Lung (tissue), 12 donors: Measurements from ENCODE around the gene AP2B1. TPM values are rescaled to one million over a fixed set of nuclear protein-coding genes. Genes with fewer than 3 reads are reported as not detected.
A peak's percentile ranks its signal among the peaks of the same experiment; 100 is the strongest.

Experiments used
- ATAC-seq: fragments of 200-7000 bp; cut with Tn5 transposase; one replicate; pipeline ENCODE4 v1.9.1; 2020; ENCODE audit warnings: moderate number of reproducible peaks; ENCODE audit not compliant: insufficient read depth, low FRiP score
- DNase-seq, 3 donors: peaks; one replicate each; pipeline ENCODE4 v3.0.0-alpha.2; 2013 to 2017
- H3K27ac ChIP-seq, 2 donors: one replicate each; pipeline ENCODE4 v1.5.1; 2013; ENCODE audit warnings: mild to moderate bottlenecking in 2 of 2, moderate library complexity in 2 of 2, control low read depth in 1 of 2, inconsistent platforms in 1 of 2, low read depth in 1 of 2, low read length in 1 of 2
- H3K27me3 ChIP-seq, 3 donors: one replicate each; pipeline ENCODE4 v1.5.1; 2013; ENCODE audit warnings: low read length in 2 of 3; ENCODE audit not compliant: control insufficient read depth in 3 of 3, insufficient read depth in 3 of 3
- H3K36me3 ChIP-seq, 4 donors: one replicate each; pipeline ENCODE4 v1.5.1; 2013; ENCODE audit warnings: low read length in 4 of 4, mild to moderate bottlenecking in 1 of 4, moderate library complexity in 1 of 4; ENCODE audit not compliant: control insufficient read depth in 4 of 4, insufficient read depth in 4 of 4
- H3K4me1 ChIP-seq, 5 donors: one replicate each; pipeline ENCODE4 v1.5.1; 2013; ENCODE audit warnings: low read length in 5 of 5, mild to moderate bottlenecking in 2 of 5, moderate library complexity in 1 of 5; ENCODE audit not compliant: control insufficient read depth in 5 of 5, insufficient read depth in 5 of 5
- H3K4me3 ChIP-seq: one replicate; pipeline ENCODE4 v1.5.1; 2013; ENCODE audit warnings: mild to moderate bottlenecking, control low read depth, moderate library complexity
- H3K9ac ChIP-seq, 2 donors: one replicate each; pipeline ENCODE4 v1.5.1; 2013; ENCODE audit warnings: low read length in 2 of 2, control low read depth in 1 of 2; ENCODE audit not compliant: insufficient read depth in 1 of 2
- H3K9me3 ChIP-seq, 4 donors: one replicate each; pipeline ENCODE4 v1.5.1; 2013; ENCODE audit warnings: low read length in 3 of 4, mild to moderate bottlenecking in 1 of 4, moderate library complexity in 1 of 4; ENCODE audit not compliant: control insufficient read depth in 4 of 4, insufficient read depth in 3 of 4
- WGBS, 2 donors: extraction: QIAGEN DNeasy Blood & Tissue Kit; methylation state at CpG; one replicate each; pipeline ENCODE4 v1.1.7; 2013; 5-methylcytosine and 5-hydroxymethylcytosine counted together
- polyA plus RNA-seq, 2 donors: library from polyadenylated mRNA; stranded (reverse); fragments of 200-250 nt; gene quantifications; one replicate each; pipeline ENCODE4 v1.2.1, GENCODE V29; 2013
- total RNA-seq, 2 donors: library from RNA; depleted of rRNA in 1 of 2; stranded (reverse); fragments of >200 nt in 1 of 2; gene quantifications; one replicate each; pipeline ENCODE4 v1.2.1, GENCODE V29; 2014 to 2021
- TF ChIP-seq, protein P1 (sequence below): IDR thresholded peaks from 2 replicates; pipeline ENCODE4 v1.5.1; 2012; ENCODE audit warnings: mild to moderate bottlenecking; ENCODE audit errors: control extremely low read depth, extremely low read depth
- donor health status: control.
- donor health status: control.
- donor health status: Bipolar disorder and iron deficiency.
- donor health status: healthy.
- donor health status: DM: yes; HTN: yes; CAD: no.

AP2B1 gene
- total and polyA plus RNA-seq, 4 donors = 52.9 to 156 (median 82.4) TPM

DNA sequence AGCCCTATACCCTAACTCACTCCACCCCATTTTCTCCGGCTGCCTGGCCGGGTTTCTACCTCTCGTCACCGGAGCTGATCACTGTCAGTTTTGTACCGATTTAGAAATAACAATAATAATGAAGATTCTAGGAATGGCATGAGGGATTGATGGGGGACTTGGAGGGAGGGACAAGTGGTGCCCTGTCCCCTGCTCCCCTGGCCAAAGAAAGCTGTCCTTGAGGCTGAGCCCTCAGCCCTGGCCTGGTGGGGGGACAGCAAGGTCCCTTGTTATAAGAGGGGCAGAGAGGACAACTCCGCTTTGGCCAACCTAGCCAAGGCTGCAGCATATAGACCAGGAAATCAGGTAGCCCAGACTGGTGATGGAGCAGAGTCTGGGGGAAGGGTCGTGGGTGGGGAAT lies 155.4 kb downstream of the AP2B1 start:
- H3K4me3 ChIP-seq = no peak overlapping the region
- peaks cover 0 to 9% (median 6%) of the 10 kb centered on the region in 5 donors for H3K4me1 ChIP-seq
- DNase-seq (no peak), ATAC-seq (no peak)
- peaks cover 0 to 4% (median 0%) of the 10 kb centered on the region in 4 donors for H3K9me3 ChIP-seq
- TF ChIP-seq, protein P1, sequence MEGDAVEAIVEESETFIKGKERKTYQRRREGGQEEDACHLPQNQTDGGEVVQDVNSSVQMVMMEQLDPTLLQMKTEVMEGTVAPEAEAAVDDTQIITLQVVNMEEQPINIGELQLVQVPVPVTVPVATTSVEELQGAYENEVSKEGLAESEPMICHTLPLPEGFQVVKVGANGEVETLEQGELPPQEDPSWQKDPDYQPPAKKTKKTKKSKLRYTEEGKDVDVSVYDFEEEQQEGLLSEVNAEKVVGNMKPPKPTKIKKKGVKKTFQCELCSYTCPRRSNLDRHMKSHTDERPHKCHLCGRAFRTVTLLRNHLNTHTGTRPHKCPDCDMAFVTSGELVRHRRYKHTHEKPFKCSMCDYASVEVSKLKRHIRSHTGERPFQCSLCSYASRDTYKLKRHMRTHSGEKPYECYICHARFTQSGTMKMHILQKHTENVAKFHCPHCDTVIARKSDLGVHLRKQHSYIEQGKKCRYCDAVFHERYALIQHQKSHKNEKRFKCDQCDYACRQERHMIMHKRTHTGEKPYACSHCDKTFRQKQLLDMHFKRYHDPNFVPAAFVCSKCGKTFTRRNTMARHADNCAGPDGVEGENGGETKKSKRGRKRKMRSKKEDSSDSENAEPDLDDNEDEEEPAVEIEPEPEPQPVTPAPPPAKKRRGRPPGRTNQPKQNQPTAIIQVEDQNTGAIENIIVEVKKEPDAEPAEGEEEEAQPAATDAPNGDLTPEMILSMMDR = no peak
- no peak overlapping the region for H3K9ac ChIP-seq
- no peaks in the 10 kb centered on the region for H3K36me3 ChIP-seq
- peaks cover 4 to 28% (median 17%) of the 10 kb centered on the region in 3 donors for H3K27me3 ChIP-seq
- 81 to 85% methylated on average over 7 of the region's 7 CpGs for WGBS, 2 donors
- no peak overlapping the region for H3K27ac ChIP-seq

DNA sequence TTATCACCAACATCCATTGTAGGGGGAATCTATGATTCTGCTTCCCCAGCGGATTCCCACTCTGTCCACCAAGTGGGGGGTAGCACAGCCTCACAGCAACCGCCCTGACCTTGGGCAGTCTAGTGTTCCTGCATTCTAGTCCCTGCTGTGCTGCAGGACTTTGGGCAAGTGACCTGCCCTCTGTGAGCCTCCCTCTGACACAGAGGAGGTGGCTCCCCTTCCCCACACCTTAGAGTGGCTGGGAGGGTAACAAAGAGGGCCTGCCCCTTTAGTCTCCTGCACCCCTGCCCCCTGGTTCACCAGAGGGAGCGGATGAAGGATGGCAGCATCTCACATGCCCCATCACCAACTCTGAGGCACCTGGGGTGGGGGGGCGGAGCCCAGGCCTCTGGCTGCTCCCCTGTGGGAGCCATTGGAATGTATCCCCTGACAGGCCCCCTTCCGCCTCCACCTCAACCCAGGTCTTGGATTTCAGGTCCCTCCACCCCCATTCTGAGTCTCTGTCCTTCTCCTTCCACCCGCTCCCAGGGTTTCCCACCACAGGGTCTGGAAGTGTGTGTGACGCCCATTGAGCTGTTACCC lies 155.9 kb downstream of the AP2B1 start:
- DNase-seq (no peak), ATAC-seq (no peak)
- Histone ChIP-seq H3K4me3 (no peak overlapping the region), H3K27ac (no peak overlapping the region), H3K4me1 (peaks cover 0 to 9% (median 6%) of the 10 kb centered on the region in 5 donors), H3K36me3 (no peaks in the 10 kb centered on the region), H3K27me3 (peaks cover 4 to 28% (median 17%) of the 10 kb centered on the region in 3 donors), H3K9ac (no peak overlapping the region), H3K9me3 (peaks cover 0 to 4% (median 0%) of the 10 kb centered on the region in 4 donors)
- WGBS, 2 donors = 70 to 82% methylated on average over 7 of the region's 7 CpGs
- TF ChIP-seq, protein P1 = no peak

- TF ChIP-seq, protein P1 = no peak
- H3K9me3 ChIP-seq = peaks cover 0 to 4% (median 0%) of the 10 kb centered on the region in 4 donors
- no peak overlapping the region for H3K4me3 ChIP-seq
- H3K9ac ChIP-seq = no peak overlapping the region
- no peaks in the 10 kb centered on the region for H3K36me3 ChIP-seq
- WGBS, 2 donors = 47 to 50% methylated on average over 7 of the region's 7 CpGs
- H3K27me3 ChIP-seq = peaks cover 4 to 28% (median 21%) of the 10 kb centered on the region in 3 donors
- peaks cover 0 to 9% (median 6%) of the 10 kb centered on the region in 5 donors for H3K4me1 ChIP-seq
- no peak overlapping the region for H3K27ac ChIP-seq
- ATAC-seq (no peak), DNase-seq (peak; percentile 63 to 81 (median 74))
Observed at GRCh38 chr17:35743626-35744328, 156.7 kb downstream of the AP2B1 start.
